Measurements from ENCODE around the gene CYP39A1.

DNA sequence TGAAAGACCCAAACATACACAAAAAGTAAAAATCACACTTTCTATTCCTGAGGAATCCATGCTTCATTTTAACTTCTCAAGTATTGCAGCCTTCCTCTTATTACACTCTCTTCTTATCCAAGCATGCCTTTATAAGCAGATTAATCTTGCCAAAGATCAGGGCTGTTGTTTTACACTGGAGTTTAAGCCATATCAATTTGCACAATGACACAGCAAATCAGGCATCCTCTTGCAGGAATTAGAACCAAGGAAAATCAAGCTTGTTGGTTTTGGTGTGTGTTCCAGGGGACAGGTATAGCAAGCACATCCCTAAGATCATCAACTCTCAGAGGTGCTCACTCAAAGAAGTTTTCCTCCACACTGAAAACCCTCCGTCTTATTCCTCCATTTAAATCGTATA, 69.5 kb downstream of the CYP39A1 start:
- TF ChIP-seq, protein P1, sequence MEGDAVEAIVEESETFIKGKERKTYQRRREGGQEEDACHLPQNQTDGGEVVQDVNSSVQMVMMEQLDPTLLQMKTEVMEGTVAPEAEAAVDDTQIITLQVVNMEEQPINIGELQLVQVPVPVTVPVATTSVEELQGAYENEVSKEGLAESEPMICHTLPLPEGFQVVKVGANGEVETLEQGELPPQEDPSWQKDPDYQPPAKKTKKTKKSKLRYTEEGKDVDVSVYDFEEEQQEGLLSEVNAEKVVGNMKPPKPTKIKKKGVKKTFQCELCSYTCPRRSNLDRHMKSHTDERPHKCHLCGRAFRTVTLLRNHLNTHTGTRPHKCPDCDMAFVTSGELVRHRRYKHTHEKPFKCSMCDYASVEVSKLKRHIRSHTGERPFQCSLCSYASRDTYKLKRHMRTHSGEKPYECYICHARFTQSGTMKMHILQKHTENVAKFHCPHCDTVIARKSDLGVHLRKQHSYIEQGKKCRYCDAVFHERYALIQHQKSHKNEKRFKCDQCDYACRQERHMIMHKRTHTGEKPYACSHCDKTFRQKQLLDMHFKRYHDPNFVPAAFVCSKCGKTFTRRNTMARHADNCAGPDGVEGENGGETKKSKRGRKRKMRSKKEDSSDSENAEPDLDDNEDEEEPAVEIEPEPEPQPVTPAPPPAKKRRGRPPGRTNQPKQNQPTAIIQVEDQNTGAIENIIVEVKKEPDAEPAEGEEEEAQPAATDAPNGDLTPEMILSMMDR (IDR thresholded peaks at IDR 0.05; ENCODE audit: poor library complexity), result no peak
- TF ChIP-seq EZH2 (IDR thresholded peaks at IDR 0.05; ENCODE audit: borderline replicate concordance), result no peak

All from hepatocyte (in vitro differentiated cells).